MV-4-11 (cell line): Measurements from ENCODE around the gene B4GALNT3.

Experiments used
- DNase-seq: peaks from one replicate; lab custom pipeline; 2025; lab: John Stamatoyannopoulos, UW

Gene B4GALNT3

DNA sequence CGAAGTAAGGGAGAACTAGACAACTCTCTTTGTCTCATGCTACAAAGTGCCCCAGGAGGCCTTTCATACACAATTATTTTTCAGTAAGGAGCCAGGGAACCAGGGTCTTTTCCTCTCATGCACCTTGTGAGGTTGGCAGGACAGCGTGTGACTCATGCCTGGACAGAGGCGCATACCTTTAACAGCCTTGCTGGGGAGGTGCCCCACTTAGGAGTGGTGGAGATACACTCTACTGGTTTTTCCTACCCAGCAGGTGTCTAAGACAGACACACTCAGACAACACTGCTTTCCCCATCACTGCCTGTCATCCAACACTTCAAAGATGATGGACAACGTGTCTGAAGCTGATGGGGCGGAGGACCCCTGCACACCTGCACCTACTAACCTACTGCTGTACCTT lies 49.1 kb downstream of the B4GALNT3 start:
- DNase-seq, result no peak

DNA sequence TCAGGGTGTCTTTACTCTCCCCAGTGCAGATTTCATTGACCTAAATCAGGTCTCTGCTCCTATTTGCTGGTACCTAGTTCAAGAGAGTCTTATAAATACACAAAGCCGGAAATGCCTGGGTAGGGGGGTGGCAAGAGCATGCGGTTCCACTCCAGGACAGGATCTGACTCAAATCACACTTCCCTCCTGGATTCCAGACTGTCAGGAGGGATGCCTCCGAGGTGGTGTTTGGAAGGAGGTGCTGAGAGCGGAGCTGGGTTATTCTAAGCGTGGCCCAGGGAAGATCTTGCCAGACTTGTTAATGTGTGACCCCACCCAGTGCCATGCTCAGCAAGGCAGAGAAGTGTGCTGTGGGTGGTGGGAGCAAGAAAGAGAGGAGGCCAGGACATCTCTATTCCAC lies 49.8 kb downstream of the B4GALNT3 start:
- DNase-seq, result no peak

- no peak for DNase-seq
These were observed 50.5 kb downstream of the B4GALNT3 start for GRCh38 chr12:510071-510825.

- DNase-seq, result no peak
These were observed 53.2 kb downstream of the B4GALNT3 start for GRCh38 chr12:512933-513332.

- DNase-seq, result no peak
These were observed 53.7 kb downstream of the B4GALNT3 start for GRCh38 chr12:513446-513845.

DNA sequence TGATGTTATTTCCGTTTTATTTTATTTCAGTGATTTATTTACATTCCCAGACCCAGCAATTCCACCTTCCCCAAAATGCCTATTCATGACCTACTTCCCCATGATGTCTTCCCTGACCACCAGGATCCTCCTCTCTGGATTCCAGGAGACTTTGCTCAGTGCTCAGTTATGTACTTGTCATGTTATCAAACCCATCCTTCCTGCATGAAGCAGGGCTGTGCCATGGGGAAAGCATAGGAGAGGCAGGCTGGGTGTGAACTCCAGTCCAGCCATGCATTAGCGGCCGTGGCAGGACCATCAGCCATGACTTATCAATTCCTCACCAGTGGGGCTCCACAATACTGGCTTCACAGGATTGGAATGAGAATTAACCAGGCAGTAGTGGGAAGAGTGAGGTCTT lies 57.8 kb downstream of the B4GALNT3 start:
- no peak for DNase-seq

DNA sequence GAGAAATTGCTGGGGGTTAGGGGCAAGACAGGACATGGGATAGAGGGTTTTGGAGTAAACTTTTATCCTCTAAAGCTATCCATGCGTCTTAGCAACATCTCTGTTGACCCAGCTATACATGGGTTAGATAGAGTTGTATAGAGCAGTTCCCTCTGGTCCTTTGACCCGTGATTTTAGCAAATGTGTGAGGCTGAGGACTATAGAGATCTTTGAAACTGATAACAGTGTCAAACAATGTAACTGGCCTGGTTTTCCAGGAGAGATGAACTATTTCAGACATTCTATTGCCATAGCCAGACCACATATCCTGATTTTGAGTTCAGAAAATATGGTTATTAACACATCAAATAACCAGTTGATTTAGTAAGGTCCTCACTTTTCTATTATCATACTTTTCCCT lies 60.4 kb downstream of the B4GALNT3 start:
- DNase-seq, result no peak

- no peak for DNase-seq
These were observed 63.1 kb downstream of the B4GALNT3 start for GRCh38 chr12:522692-523378.

DNA sequence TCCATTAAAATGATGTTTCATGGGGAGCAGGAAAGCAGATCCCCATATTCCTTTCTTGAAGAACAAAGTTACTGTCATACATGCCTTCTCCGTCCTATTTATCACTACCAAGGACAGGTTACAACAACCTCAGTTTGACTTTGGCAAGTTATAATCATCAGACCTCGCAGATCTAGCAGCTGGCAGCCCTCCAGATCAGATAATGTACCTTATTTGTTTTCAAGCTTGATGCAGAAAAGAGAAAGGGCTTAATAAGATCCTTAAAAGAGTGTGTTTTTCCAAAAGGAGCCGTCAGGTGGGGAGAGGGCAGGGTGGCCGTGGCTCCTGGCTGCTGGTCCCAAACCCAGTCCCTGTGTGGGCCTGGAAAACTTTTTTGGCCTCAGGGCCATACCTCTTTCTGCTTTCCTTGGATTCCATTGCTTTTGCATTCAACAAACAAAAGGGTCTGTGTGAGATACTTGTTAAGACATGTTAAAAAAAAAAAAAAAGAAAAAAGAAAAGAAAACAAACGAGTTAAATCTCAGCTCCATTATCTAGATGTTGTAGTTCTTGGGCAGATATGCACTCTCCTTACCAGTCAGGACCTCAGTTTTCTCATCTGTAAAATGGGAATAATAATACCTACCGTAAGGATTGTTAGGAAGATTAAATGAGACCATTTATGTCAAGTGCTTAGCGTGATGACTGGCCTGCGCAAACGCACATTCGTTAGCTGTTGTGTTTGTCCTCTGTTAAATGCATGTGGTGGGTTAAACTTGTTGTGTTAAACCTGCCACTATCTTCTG lies 64.6 kb downstream of the B4GALNT3 start:
- no peak for DNase-seq

- peak; percentile 77 for DNase-seq
These were observed 66.3 kb downstream of the B4GALNT3 start for GRCh38 chr12:526089-526488.

- DNase-seq, result no peak
These were observed 67.5 kb downstream of the B4GALNT3 start for GRCh38 chr12:527241-527640.

- DNase-seq, result no peak
These were observed 68.0 kb downstream of the B4GALNT3 start for GRCh38 chr12:527729-528128.

DNA sequence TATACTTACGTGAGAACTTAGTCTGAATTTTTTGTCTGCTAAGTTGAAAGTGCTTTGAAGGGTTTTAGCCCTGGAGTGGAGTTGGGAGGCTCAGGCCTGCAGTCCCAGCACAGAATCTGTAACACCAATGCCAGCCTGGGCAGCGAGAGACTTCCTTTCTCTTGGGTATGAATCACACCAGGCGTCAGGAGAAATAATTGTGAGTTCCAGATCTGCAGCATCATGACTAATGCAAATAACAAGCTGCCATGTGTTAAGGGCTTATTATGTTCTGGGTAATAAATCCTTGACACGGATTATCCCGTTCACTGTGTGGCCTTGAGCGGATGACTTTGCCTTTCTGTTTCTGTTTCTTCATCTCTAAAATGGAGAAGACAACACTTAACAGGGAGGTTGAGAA lies 70.6 kb downstream of the B4GALNT3 start:
- peak; percentile 79 for DNase-seq

- DNase-seq, result no peak
These were observed 71.1 kb downstream of the B4GALNT3 start for GRCh38 chr12:530821-531220.

- DNase-seq, result no peak
These were observed 72.3 kb downstream of the B4GALNT3 start for GRCh38 chr12:531951-532585.

- peak; percentile 69 for DNase-seq
These were observed 73.3 kb downstream of the B4GALNT3 start for GRCh38 chr12:532908-533565.

- DNase-seq, result no peak
These were observed 74.0 kb downstream of the B4GALNT3 start for GRCh38 chr12:533718-534117.

- no peak for DNase-seq
These were observed 74.5 kb downstream of the B4GALNT3 start for GRCh38 chr12:534216-534615.

- no peak for DNase-seq
These were observed 75.7 kb downstream of the B4GALNT3 start for GRCh38 chr12:535396-535795.

- no peak for DNase-seq
These were observed 77.1 kb downstream of the B4GALNT3 start for GRCh38 chr12:536751-537245.

DNA sequence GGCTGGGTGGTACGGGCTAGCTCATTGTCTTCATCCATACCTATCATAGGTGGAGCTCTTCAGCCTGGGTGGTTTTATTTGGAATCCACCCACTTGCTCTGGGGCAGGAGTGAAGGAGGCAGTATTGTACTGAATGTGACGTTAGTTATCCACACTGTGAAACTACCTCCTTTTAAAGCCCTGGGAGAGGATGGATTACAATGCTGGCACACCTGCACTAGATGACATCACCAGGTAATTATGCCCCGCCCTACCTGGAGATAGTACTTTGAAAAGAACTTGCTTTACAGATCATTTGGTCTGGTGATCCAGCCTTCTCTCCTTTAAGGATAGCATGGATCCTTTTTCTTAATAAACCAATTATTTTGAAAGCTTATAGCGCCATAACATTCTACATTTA lies 78.0 kb downstream of the B4GALNT3 start:
- DNase-seq, result no peak
